NT2/D1 (cell line): ENCODE results near the gene PPP1R3G.
A peak's percentile ranks its signal among the peaks of the same experiment; 100 is the strongest.

ENCODE experiments used
- DNase-seq: peaks from one replicate; pipeline ENCODE4 v3.0.0-alpha.2; 2011; ENCODE audit warnings: low read depth, low spot score
- H3K27me3 ChIP-seq: 2 replicates; pipeline ENCODE4 v1.6.0; 2011; ENCODE audit warnings: mild to moderate bottlenecking; ENCODE audit not compliant: insufficient read length, insufficient read depth
- H3K36me3 ChIP-seq: 2 replicates; pipeline ENCODE4 v1.6.1; 2011; ENCODE audit warnings: mild to moderate bottlenecking, low read length, mixed read lengths; ENCODE audit not compliant: insufficient read depth, insufficient read length
- H3K4me1 ChIP-seq: 2 replicates; pipeline ENCODE4 v1.5.1; 2011; ENCODE audit not compliant: insufficient read depth, insufficient read length
- H3K4me3 ChIP-seq: 2 replicates; pipeline ENCODE4 v1.5.1; 2011; ENCODE audit warnings: low read depth; ENCODE audit not compliant: insufficient read length
- H3K9ac ChIP-seq: 2 replicates; pipeline ENCODE4 v1.6.0; 2011; ENCODE audit warnings: low read depth; ENCODE audit not compliant: insufficient read length
- H3K9me3 ChIP-seq: 2 replicates; pipeline ENCODE4 v1.5.1; 2011; ENCODE audit warnings: mild to moderate bottlenecking, low read length; ENCODE audit not compliant: insufficient read depth
- SUZ12 ChIP-seq: IDR thresholded peaks from 2 replicates; pipeline ENCODE4 v1.6.1; 2011; ENCODE audit not compliant: insufficient read length, insufficient read depth; ENCODE audit errors: extremely low read depth
- YY1 ChIP-seq: IDR thresholded peaks from 2 replicates; pipeline ENCODE4 v1.6.1; 2011; ENCODE audit not compliant: insufficient read length, insufficient read depth
- ZNF274 ChIP-seq: IDR thresholded peaks from 2 replicates; pipeline ENCODE4 v1.6.1; 2011; ENCODE audit warnings: mild to moderate bottlenecking, low read depth, low read length

PPP1R3G gene

GRCh38 chr6:5084781-5085647 is at the start of gene PPP1R3G:
TSS of gene PPP1R3G (plus strand) at chr6:5085341. CDS start at chr6:5085486, 145 bp downstream.
- no peak for TF ChIP-seq YY1
- no peak for TF ChIP-seq SUZ12
- TF ChIP-seq ZNF274 = no peak
- peaks cover 8% of the 10 kb centered on the region for H3K4me1 ChIP-seq
- peaks cover 51% of the 10 kb centered on the region for H3K27me3 ChIP-seq
- peak within 1 kb of the TSS; percentile 72 for H3K9ac ChIP-seq
- no peaks in the 10 kb centered on the region for H3K9me3 ChIP-seq
- H3K4me3 ChIP-seq = peak within 1 kb of the TSS; percentile 49
- no peaks in the 10 kb centered on the region for H3K36me3 ChIP-seq
- DNase-seq = no peak

GRCh38 chr6:5036269-5036668 is 48.9 kb upstream of the PPP1R3G start:
- no peaks in the 10 kb centered on the region for H3K27me3 ChIP-seq
- DNase-seq = peak; percentile 57
- no peaks in the 10 kb centered on the region for H3K36me3 ChIP-seq
- H3K9ac ChIP-seq = no peak overlapping the region
- no peaks in the 10 kb centered on the region; the same call in none of the 2 replicates for H3K9me3 ChIP-seq
- peaks cover 2% of the 10 kb centered on the region for H3K4me1 ChIP-seq
- TF ChIP-seq SUZ12 (no peak), ZNF274 (no peak)
- no peak overlapping the region for H3K4me3 ChIP-seq

GRCh38 chr6:5041955-5042354 is 43.2 kb upstream of the PPP1R3G start:
- Histone ChIP-seq H3K27me3 (no peaks in the 10 kb centered on the region), H3K9ac (no peak overlapping the region), H3K9me3 (no peaks in the 10 kb centered on the region; the same call in none of the 2 replicates), H3K4me1 (peaks cover 3% of the 10 kb centered on the region), H3K36me3 (no peaks in the 10 kb centered on the region), H3K4me3 (no peak overlapping the region)
- TF ChIP-seq ZNF274 = no peak
- no peak for TF ChIP-seq YY1
- TF ChIP-seq SUZ12 = no peak
- DNase-seq = no peak

- no peak for DNase-seq
- H3K27me3 ChIP-seq = no peaks in the 10 kb centered on the region
- no peaks in the 10 kb centered on the region for H3K36me3 ChIP-seq
- no peak overlapping the region for H3K9ac ChIP-seq
- no peaks in the 10 kb centered on the region; the same call in none of the 2 replicates for H3K9me3 ChIP-seq
- H3K4me3 ChIP-seq = no peak overlapping the region
- peaks cover 3% of the 10 kb centered on the region for H3K4me1 ChIP-seq
- TF ChIP-seq ZNF274 (no peak), YY1 (no peak), SUZ12 (no peak)
Measured at GRCh38 chr6:5042436-5042835, 42.7 kb upstream of the PPP1R3G start.

GRCh38 chr6:5044866-5045265 is 40.3 kb upstream of the PPP1R3G start:
- no peak overlapping the region for H3K4me3 ChIP-seq
- no peak overlapping the region for H3K9ac ChIP-seq
- no peaks in the 10 kb centered on the region for H3K27me3 ChIP-seq
- no peak for DNase-seq
- no peaks in the 10 kb centered on the region for H3K36me3 ChIP-seq
- TF ChIP-seq YY1 = no peak
- TF ChIP-seq SUZ12 = no peak
- no peak for TF ChIP-seq ZNF274
- H3K9me3 ChIP-seq = peaks cover 12% of the 10 kb centered on the region; the same call in 1 of the 2 replicates
- peaks cover 3% of the 10 kb centered on the region for H3K4me1 ChIP-seq

GRCh38 chr6:5045416-5045815 is 39.7 kb upstream of the PPP1R3G start:
- Histone ChIP-seq H3K9ac (no peak overlapping the region), H3K4me1 (peaks cover 3% of the 10 kb centered on the region), H3K4me3 (no peak overlapping the region), H3K36me3 (no peaks in the 10 kb centered on the region), H3K27me3 (no peaks in the 10 kb centered on the region), H3K9me3 (peaks cover 12% of the 10 kb centered on the region)
- TF ChIP-seq ZNF274 (no peak), SUZ12 (no peak), YY1 (no peak)
- no peak for DNase-seq

- DNase-seq = no peak
- peaks cover 3% of the 10 kb centered on the region for H3K4me1 ChIP-seq
- no peak overlapping the region for H3K4me3 ChIP-seq
- TF ChIP-seq ZNF274 = no peak
- no peak for TF ChIP-seq SUZ12
- TF ChIP-seq YY1 = no peak
- H3K36me3 ChIP-seq = no peaks in the 10 kb centered on the region
- no peak overlapping the region for H3K9ac ChIP-seq
- H3K9me3 ChIP-seq = peaks cover 21% of the 10 kb centered on the region
- H3K27me3 ChIP-seq = no peaks in the 10 kb centered on the region
Measured at GRCh38 chr6:5046430-5046829, 38.7 kb upstream of the PPP1R3G start.
